Hair follicular keratinocyte (primary cell): ENCODE measurements around the gene KIF5C. TPM values are rescaled to one million over a fixed set of nuclear protein-coding genes. Genes with fewer than 3 reads are reported as not detected.

Experiments used
- total RNA-seq: library from RNA; depleted of rRNA; stranded (reverse); fragments of >200 nt; gene quantifications from 2 replicates; pipeline ENCODE4 v1.2.3, GENCODE V29; 2015

Gene KIF5C
- under 0.01 and 0.38 TPM in 2 replicates for total RNA-seq

DNA sequence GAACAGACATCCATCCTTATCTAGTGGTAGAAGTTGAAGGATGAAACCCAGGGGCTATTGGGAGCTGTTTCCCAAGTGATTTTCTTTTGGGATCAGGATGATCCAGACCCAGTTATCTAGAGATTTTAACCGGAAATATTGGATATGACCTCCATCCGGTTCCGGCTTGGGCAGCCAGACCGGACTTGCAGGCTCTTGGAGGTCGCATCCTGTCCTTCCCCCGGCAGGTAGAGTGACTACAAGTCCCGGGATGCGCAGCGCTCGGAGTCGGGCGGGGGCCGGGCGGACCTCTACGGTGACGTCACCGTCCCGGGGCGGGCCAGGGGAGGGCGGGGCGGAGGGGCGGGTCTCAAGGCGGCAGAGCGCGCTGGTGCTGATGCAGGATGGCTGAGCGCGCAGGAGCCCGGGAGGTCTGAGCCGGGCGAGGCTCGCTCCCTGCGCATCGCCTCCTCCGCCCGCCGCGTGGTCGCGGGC is at the start of gene KIF5C:
Gene KIF5C, plus strand, starts transcription at position 360 of the 474 bp plus-strand sequence. CDS start 391 bp downstream, outside the sequence.

GRCh38 chr2:149038442-149039212 is 163.6 kb downstream of the KIF5C start, which contains the start of gene LYPD6B:
Gene LYPD6B, plus strand, starts transcription at chr2:149038699. Its CDS starts 92,250 bp downstream, at chr2:149130949.

Other genes starting within 250 kb of the KIF5C start
- 4.4 and 4.9 TPM in 2 replicates for gene EPC2, start 230.5 kb upstream of the KIF5C start, total RNA-seq
- gene LYPD6B, start 163.5 kb downstream of the KIF5C start, total RNA-seq = 1.9 and 4.9 TPM in 2 replicates